Astrocyte of the spinal cord (primary cell): ENCODE measurements around the gene VAV2.

ENCODE experiments used
- DNase-seq: peaks from one replicate; pipeline ENCODE4 v3.0.0; 2011; ENCODE audit warnings: low read depth, low spot score
- H3K4me3 ChIP-seq: 2 replicates; pipeline ENCODE4 v1.5.1; 2011; ENCODE audit warnings: low read depth, mild to moderate bottlenecking, low read length, moderate library complexity
- CTCF ChIP-seq: IDR thresholded peaks from 2 replicates; pipeline ENCODE4 v1.5.1; 2012; ENCODE audit warnings: low read depth, mild to moderate bottlenecking, low read length, inconsistent platforms
- in situ Hi-C: cut with HindIII; loops from 2 replicates; pipeline ENCODE4 v1.10.0; 2017; ENCODE audit warnings: low sequenced_read_pairs

VAV2 gene

DNA sequence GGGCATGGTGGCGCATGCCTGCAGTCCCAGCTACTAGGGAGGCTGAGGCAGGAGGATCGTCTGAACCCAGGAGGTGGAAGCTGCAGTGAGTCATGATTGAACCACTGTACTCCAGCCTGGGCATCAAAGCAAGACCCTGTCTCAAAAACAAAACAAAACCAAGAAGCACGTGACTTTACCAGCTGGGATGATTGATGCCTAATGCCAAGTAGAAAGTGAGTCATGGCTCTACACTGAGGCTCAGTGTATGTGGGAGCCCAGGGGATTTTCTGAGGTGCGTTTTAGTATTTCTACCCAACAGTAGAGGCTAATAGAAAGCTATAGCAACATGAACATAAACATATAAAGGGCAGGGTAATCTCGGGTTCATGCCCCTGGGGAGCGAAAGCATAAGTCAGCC lies 19.3 kb upstream of the VAV2 start:
- DNase-seq, result no peak
- in situ Hi-C loops, result loop anchor here (25.0 kb wide), 1 partner anchor 224 kb away; no protein-coding TSS in a partner anchor
- H3K4me3 ChIP-seq, result no peak overlapping the region
- no peak for TF ChIP-seq CTCF

- TF ChIP-seq CTCF, result no peak
- in situ Hi-C loops, result loop anchor here (25.0 kb wide), 1 partner anchor 223 kb away; no protein-coding TSS in a partner anchor
- no peak overlapping the region for H3K4me3 ChIP-seq
- no peak for DNase-seq
Observed at GRCh38 chr9:134010310-134011173, 18.4 kb upstream of the VAV2 start.

- in situ Hi-C loops, result loop anchor here (25.0 kb wide), 1 partner anchor 220 kb away; no protein-coding TSS in a partner anchor
- no peak for DNase-seq
- TF ChIP-seq CTCF, result no peak
Observed at GRCh38 chr9:134007571-134007970, 15.4 kb upstream of the VAV2 start.

DNA sequence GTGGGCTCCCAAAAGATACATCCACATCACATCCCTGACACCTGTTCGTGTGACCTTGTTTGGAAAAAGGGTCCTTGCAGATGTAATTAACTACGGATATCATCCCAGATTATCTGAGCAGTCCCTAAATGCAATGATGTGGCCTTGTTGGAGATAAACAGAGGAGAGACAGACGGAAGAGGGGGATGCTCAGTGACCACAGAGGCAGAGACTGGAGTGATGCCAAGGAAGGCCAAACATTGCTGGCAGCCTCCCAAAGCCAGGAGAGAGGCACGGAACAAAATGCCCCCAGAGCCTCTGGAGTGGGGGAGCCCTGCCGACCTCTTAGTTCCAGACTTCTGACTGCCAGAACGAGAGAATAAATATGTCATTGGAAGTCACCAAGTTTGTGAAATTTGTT lies 15.0 kb upstream of the VAV2 start:
- in situ Hi-C loops, result loop anchor here (25.0 kb wide), 1 partner anchor 220 kb away; no protein-coding TSS in a partner anchor
- DNase-seq, result no peak
- TF ChIP-seq CTCF, result no peak
- H3K4me3 ChIP-seq, result no peak overlapping the region

More at GRCh38 chr9:134007571-134007970, 15.4 kb upstream of the VAV2 start:
- H3K4me3 ChIP-seq, result no peak overlapping the region

DNA sequence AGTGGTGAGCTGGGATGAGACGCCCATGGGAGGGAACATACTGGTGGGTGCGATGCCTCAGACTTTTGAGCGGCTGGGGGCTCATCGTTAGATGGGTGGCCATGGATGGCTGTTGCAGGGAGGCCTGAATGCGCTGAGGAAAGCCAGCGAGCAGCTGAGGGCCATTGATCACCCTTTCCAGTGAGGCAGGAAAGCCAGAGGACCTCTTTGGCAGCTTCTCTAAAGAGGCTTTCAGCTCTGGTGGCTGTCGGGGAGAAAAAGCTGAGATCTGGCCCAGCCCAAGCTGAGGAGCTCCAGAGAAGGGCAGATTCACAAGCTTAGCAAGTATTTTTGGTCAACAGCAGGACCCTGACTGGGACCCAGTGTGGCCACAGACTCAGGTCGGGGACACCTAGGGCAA lies 13.3 kb upstream of the VAV2 start:
- in situ Hi-C loops, result loop anchor here (25.0 kb wide), 1 partner anchor 218 kb away; no protein-coding TSS in a partner anchor
- H3K4me3 ChIP-seq, result no peak overlapping the region
- no peak for DNase-seq
- no peak for TF ChIP-seq CTCF

- TF ChIP-seq CTCF, result no peak
Observed at GRCh38 chr9:134004881-134005280, 12.8 kb upstream of the VAV2 start.

More at GRCh38 chr9:134004881-134005280, 12.8 kb upstream of the VAV2 start:
- in situ Hi-C loops, result loop anchor here (25.0 kb wide), 1 partner anchor 218 kb away; no protein-coding TSS in a partner anchor
- no peak for DNase-seq
- H3K4me3 ChIP-seq, result no peak overlapping the region
